ENCODE measurements around the gene TUBGCP5.
"Not testable (repeated sequence)": the region's sequence is repeated elsewhere in the genome, so short reads cannot be mapped to it uniquely, and the experiment has no call there.

Gene TUBGCP5

DNA sequence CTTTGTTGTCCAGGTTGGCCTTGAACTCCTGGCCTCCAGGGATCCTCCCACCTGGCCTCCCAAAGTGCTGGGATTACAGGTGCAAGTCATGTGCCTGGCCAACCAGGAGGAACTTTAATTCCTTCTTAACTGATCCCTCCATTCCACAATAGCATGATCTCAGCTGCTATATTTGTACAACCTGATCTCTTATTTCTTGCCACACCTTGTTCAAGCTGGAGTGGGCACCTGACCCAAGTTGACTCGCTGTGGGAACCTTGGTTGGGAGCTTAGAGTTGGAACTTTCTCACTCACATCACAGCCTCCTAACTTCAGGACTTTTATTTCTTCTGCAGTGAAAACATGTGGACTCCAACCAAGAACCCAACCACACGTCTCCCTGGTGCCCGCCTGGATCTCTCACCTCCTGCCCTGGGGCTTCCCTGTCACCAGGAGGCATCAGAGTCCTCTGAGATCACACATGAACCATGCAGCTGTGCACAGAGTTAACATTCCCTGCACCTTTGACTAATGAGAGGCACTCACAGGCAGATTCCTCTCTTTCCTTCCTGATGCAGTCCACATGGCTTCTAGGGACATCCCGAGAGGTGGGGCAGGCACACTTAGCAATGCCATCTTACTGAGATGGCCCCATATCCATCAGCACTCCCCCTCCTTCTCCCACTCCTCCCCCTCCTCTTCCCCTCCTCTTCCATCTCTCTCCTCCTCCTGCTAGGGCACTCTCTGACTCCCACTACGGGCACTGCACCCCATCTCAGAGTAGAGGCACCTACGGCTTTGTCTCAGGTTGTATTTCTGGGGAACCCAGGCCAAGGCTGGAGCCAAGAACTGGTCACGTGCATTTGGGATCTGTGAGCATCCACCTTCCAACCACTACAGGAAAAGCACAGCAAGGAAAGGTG is 49.5 kb downstream of the TUBGCP5 start:
- DNase-seq (ENCODE audit: low read depth): no peak
- peaks cover 12% of the 10 kb centered on the region for H3K36me3 ChIP-seq (ENCODE audit: control insufficient read depth, insufficient read depth, low read length, severe bottlenecking)
- no peaks in the 10 kb centered on the region for H3K9me3 ChIP-seq (ENCODE audit: control insufficient read depth, low read length)
- H3K4me3 ChIP-seq (ENCODE audit: low read length): no peak overlapping the region
- peaks cover 9% of the 10 kb centered on the region for H3K4me1 ChIP-seq (ENCODE audit: control insufficient read depth, insufficient read depth, low read length)
- H3K27me3 ChIP-seq (replicated peaks; ENCODE audit: control insufficient read depth, insufficient read depth, low read length): no peaks in the 10 kb centered on the region
- H3K9ac ChIP-seq (ENCODE audit: low read length): no peak overlapping the region

DNA sequence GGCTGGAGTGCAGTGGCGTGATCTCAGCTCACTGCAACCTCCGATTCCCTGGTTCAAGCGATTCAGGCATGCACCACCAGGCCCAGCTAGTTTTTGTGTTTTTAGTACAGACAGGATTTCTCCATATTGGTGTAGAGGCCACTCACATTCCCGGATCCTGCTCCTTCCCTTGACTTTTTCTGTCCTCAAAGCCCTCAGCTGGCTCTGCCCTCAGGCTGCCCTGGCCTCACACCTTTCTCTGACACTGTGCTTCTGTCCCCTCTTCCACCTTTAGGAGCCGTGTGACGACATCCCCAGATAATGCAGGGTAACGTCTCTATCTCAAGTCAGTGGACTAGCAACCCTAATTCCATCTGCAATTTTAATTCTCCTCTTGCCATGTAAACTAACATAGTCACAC is 50.6 kb downstream of the TUBGCP5 start:
- Histone ChIP-seq H3K27me3 (replicated peaks; ENCODE audit: control insufficient read depth, insufficient read depth, low read length) (no peaks in the 10 kb centered on the region), H3K4me3 (ENCODE audit: low read length) (no peak overlapping the region), H3K4me1 (ENCODE audit: control insufficient read depth, insufficient read depth, low read length) (peaks cover 9% of the 10 kb centered on the region), H3K9ac (ENCODE audit: low read length) (no peak overlapping the region), H3K36me3 (ENCODE audit: control insufficient read depth, insufficient read depth, low read length, severe bottlenecking) (peaks cover 2% of the 10 kb centered on the region), H3K9me3 (ENCODE audit: control insufficient read depth, low read length) (no peaks in the 10 kb centered on the region)
- DNase-seq (ENCODE audit: low read depth): no peak

DNA sequence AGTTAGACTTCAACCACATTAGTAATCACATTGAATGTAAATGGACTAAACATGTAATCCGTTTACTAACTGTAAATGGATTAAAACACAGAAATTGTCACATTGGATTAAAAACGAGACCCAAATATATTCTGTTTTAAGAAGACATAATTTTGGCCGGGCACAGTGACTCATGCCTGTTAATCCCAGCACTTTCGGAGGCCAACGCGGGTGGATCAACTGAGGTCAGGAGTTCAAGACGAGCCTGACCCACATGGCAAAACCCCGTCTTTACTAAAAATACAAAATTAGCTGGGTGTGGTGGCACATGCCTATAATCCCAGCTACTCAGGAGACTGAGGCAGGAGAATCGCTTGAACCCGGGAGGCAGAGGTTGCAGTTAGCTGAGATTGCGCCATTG is 57.4 kb downstream of the TUBGCP5 start:
- not testable (repeated sequence) for H3K27me3 ChIP-seq (replicated peaks; ENCODE audit: control insufficient read depth, insufficient read depth, low read length); DNase-seq (ENCODE audit: low read depth); H3K9ac ChIP-seq (ENCODE audit: low read length); H3K9me3 ChIP-seq (ENCODE audit: control insufficient read depth, low read length); H3K4me3 ChIP-seq (ENCODE audit: low read length); H3K36me3 ChIP-seq (ENCODE audit: control insufficient read depth, insufficient read depth, low read length, severe bottlenecking)
- H3K4me1 ChIP-seq (ENCODE audit: control insufficient read depth, insufficient read depth, low read length): peaks cover 12% of the 10 kb centered on the region

DNA sequence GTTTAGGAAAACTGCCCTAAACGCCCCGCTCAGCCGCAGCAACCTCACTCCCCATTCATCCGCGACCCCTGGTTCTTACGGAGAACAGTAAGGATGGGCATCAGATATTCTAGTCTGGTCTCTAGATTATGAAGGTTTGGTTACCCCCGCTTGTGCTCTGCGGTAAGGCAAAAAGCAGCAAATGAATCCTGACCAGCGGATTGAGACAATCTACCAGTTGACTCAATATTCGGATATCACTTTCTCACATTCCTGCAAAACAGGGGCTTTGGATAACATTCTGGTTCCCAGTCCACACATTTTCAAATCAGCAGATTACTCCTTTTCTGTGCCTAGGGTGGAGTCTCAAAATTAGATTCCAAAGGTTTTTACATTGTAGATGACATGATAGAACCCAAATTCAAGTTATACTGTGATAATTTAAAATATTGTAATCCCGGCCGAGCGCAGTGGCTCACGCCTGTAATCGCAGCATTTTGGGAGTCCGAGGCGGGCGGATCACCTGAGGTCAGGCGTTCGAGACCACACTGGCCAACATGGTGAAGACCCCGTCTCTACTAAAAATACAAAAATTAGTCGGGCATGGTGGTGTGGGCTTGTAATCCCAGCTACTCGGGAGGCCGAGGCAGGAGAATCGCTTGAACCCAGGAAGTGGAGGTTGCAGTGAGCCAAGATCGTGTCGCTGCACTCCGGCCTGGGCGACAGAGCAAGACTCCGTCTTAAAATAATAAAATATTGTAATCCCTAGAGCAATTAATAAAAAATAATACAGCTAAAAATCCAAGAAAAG is 58.1 kb downstream of the TUBGCP5 start:
- Histone ChIP-seq H3K36me3 (ENCODE audit: control insufficient read depth, insufficient read depth, low read length, severe bottlenecking) (no peaks in the 10 kb centered on the region), H3K4me1 (ENCODE audit: control insufficient read depth, insufficient read depth, low read length) (peaks cover 12% of the 10 kb centered on the region), H3K4me3 (ENCODE audit: low read length) (peak overlapping the region; percentile 99), H3K9me3 (ENCODE audit: control insufficient read depth, low read length) (no peaks in the 10 kb centered on the region), H3K27me3 (replicated peaks; ENCODE audit: control insufficient read depth, insufficient read depth, low read length) (no peaks in the 10 kb centered on the region), H3K9ac (ENCODE audit: low read length) (peak overlapping the region; percentile 91)
- DNase-seq (ENCODE audit: low read depth): no peak

DNA sequence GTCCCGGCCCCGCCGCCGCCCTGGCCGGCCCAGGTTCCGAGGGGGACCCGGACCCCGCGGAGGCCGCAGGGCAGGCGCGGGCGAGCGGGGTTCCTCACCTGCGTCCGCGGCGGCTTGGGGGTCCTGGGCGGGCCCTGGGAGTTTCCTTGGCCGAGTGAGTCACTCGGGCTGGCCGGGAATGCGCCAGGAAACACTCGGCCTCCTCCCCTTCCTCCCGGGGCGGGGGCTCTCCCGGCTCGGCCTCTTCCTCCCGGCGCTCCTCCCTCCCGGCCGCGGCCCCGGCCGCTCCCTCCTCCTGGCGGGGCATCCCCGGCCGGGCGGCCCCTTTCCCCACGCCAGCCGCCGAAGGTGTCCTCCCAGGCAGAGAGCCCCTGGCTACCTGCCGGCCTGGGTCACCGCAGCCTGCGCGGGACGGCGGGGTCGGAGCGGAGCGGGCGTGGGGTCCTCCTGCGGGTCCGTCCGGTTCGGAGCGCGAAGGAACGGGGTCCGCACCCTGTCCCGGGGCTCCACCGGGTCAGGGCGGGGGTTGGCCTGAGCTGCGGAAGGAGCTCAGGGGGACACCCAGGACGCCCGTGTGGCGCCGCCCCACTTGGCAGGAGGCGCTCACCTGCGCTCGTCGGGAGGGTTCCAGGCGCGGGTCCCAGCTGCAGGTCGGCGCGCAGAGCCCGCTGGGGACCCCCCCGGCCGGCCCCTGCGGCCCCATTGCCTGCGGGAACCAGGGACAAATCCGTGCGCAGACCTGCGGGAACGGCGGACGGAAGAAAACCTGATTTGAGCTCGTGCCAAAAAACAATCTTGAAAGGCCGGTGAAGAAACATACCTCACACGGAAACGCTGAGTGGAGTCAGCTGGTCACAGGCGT is 58.9 kb downstream of the TUBGCP5 start, which contains the start of gene CYFIP1:
Gene CYFIP1 (minus strand): TSS at position 180 of the 862 bp plus-strand sequence. CDS start 33,083 bp downstream, outside the sequence.
- Histone ChIP-seq H3K4me1 (ENCODE audit: control insufficient read depth, insufficient read depth, low read length) (peaks cover 12% of the 10 kb centered on the region), H3K36me3 (ENCODE audit: control insufficient read depth, insufficient read depth, low read length, severe bottlenecking) (no peaks in the 10 kb centered on the region), H3K9ac (ENCODE audit: low read length) (peak within 1 kb of the TSS; percentile 91), H3K9me3 (ENCODE audit: control insufficient read depth, low read length) (no peaks in the 10 kb centered on the region), H3K27me3 (replicated peaks; ENCODE audit: control insufficient read depth, insufficient read depth, low read length) (no peaks in the 10 kb centered on the region), H3K4me3 (ENCODE audit: low read length) (peak within 1 kb of the TSS; percentile 99)
- peak; percentile 95 for DNase-seq (ENCODE audit: low read depth)

DNA sequence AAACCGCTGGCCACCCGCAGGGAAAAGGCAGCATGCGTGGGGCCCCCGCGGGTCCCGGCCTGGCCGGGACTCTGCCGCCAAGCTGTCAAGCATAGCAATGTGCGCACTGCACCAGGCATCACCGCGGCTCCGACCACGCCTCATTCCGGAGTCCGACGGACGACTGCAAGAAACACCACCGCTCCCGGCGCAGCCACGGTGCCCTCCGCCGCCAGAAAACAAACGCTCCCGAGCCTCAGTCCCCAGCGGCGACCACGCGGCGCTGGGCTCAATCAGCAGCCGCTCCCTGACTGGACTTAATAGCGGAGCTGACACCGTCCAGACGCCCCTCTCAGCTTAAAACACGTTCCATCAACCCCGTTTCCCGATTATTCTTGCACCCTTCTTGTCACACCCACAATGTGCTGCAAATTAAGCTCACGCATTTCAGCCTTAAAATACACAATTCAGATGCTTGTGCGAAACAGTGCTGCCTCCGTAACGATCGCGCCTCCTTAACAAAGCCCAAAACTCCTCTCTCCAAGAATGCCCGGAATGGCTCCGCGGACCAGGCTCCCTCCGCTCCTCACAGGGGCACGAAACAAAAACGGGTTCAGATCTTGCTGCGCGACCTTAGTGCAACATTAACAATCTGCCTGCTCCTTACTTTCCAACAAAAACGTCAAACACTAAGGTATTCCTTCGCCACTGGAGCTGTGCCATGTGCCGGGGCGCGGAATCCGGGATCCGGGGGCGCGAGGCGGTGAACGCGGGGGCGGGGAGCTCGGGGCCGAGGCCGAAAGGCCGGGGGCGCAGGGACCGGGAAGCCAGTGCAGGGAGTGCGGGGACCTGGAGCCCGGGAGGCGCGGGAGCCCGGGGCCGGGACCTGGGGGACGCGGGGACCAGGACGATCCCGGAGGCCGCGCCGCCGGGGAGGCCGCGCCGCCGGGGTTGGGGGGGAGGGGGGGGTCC is 59.9 kb downstream of the TUBGCP5 start:
- peak overlapping the region; percentile 91 for H3K9ac ChIP-seq (ENCODE audit: low read length)
- peak overlapping the region; percentile 99 for H3K4me3 ChIP-seq (ENCODE audit: low read length)
- no peaks in the 10 kb centered on the region for H3K36me3 ChIP-seq (ENCODE audit: control insufficient read depth, insufficient read depth, low read length, severe bottlenecking)
- no peaks in the 10 kb centered on the region for H3K27me3 ChIP-seq (replicated peaks; ENCODE audit: control insufficient read depth, insufficient read depth, low read length)
- H3K9me3 ChIP-seq (ENCODE audit: control insufficient read depth, low read length): no peaks in the 10 kb centered on the region
- peaks cover 12% of the 10 kb centered on the region for H3K4me1 ChIP-seq (ENCODE audit: control insufficient read depth, insufficient read depth, low read length)
- peak; percentile 81 for DNase-seq (ENCODE audit: low read depth)

DNA sequence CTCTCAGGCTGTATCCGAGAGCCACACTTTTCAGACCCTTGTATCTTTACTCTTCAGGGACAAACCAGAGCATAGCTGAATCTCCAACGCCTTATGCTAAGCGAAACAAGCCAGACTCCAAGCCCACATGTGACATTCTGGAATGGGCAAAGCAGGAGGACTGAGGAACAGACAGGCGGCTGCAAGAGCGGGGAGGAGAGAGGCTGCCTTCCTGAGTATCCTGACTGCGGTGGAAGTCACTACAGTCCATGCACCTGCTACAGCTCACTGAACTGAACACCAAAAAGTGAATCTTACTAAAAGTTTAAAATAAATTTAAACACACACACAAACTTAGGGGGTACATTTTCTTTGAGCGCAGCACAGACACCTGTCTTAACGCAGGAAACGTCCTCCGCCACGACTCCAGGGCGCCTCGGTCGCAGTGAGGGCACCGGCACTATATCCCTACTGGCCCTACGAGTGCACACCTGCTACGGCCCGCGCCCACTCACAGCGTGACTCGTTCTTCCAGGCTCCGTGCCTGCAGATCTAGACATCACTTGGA is 60.6 kb downstream of the TUBGCP5 start:
- H3K36me3 ChIP-seq (ENCODE audit: control insufficient read depth, insufficient read depth, low read length, severe bottlenecking): no peaks in the 10 kb centered on the region
- H3K27me3 ChIP-seq (replicated peaks; ENCODE audit: control insufficient read depth, insufficient read depth, low read length): no peaks in the 10 kb centered on the region
- peaks cover 12% of the 10 kb centered on the region for H3K4me1 ChIP-seq (ENCODE audit: control insufficient read depth, insufficient read depth, low read length)
- DNase-seq (ENCODE audit: low read depth): no peak
- H3K4me3 ChIP-seq (ENCODE audit: low read length): peak overlapping the region; percentile 99
- H3K9ac ChIP-seq (ENCODE audit: low read length): peak overlapping the region; percentile 91
- H3K9me3 ChIP-seq (ENCODE audit: control insufficient read depth, low read length): no peaks in the 10 kb centered on the region

DNA sequence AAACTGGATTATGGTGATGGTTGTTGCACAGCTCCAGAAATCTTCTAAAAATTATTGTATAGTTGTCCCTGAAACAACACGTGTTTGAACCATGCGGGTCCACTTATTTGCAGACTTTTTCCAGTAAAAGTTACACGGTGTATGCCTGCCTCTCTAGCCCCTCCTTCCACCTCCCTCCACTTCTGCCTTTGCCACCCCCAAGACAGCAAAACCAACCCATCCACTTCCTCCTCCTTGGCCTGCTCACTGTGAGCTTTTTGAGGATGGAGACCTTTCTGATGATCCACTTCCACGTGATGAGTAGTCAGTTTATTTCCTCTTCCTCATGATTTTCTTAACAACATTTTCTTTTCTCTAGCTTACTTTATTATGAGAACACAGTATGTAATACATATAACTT is 64.6 kb downstream of the TUBGCP5 start:
- Histone ChIP-seq H3K36me3 (ENCODE audit: control insufficient read depth, insufficient read depth, low read length, severe bottlenecking) (no peaks in the 10 kb centered on the region), H3K27me3 (replicated peaks; ENCODE audit: control insufficient read depth, insufficient read depth, low read length) (no peaks in the 10 kb centered on the region), H3K4me3 (ENCODE audit: low read length) (no peak overlapping the region), H3K9me3 (ENCODE audit: control insufficient read depth, low read length) (peaks cover 8% of the 10 kb centered on the region), H3K4me1 (ENCODE audit: control insufficient read depth, insufficient read depth, low read length) (peaks cover 7% of the 10 kb centered on the region), H3K9ac (ENCODE audit: low read length) (no peak overlapping the region)
- DNase-seq (ENCODE audit: low read depth): no peak

DNA sequence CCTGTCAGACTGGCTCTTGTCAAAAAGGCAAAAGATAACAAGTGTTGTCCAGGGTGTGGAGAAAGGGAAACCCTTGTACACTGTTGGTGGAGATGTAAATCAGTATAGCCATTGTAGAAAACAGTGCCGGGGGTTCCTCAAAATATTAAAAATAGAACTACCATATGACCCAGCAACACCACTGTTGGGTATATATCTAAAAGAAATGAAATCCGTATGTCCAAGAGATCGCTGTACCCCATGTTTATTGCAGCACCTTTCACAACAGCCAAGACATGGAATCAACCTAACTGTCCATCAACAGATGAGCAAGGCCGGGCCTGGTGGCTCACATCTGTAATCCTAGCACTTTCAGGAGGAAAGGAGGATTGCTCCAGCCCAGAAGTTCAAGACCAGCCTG is 65.4 kb downstream of the TUBGCP5 start:
- no peak for DNase-seq (ENCODE audit: low read depth)
- H3K4me3 ChIP-seq (ENCODE audit: low read length): no peak overlapping the region

DNA sequence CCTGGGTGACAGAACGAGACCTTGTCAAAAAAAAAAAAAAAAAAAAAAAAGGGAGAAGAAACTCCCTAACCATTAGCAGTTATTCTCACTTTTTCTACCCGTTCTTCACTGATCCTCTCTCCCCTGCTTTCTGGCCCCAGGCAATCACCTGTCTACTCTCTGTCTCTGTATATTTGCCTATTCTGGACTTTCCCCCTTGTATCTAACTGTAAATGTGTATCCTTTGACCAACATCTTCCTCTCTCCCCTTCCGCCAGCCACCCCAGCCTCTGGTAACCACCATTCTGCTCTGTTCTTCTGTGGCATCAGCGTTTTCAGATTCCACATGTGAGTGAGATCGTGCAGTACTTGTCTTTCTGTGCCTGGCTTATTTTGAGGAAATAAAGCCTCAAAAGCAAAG is 66.1 kb downstream of the TUBGCP5 start:
- Histone ChIP-seq H3K9ac (ENCODE audit: low read length) (no peak overlapping the region), H3K4me3 (ENCODE audit: low read length) (no peak overlapping the region), H3K4me1 (ENCODE audit: control insufficient read depth, insufficient read depth, low read length) (peaks cover 7% of the 10 kb centered on the region), H3K36me3 (ENCODE audit: control insufficient read depth, insufficient read depth, low read length, severe bottlenecking) (no peaks in the 10 kb centered on the region), H3K9me3 (ENCODE audit: control insufficient read depth, low read length) (peaks cover 14% of the 10 kb centered on the region), H3K27me3 (replicated peaks; ENCODE audit: control insufficient read depth, insufficient read depth, low read length) (no peaks in the 10 kb centered on the region)
- DNase-seq (ENCODE audit: low read depth): no peak

More for the DNA sequence above, 65.4 kb downstream of the TUBGCP5 start:
- no peaks in the 10 kb centered on the region for H3K36me3 ChIP-seq (ENCODE audit: control insufficient read depth, insufficient read depth, low read length, severe bottlenecking)
- H3K9ac ChIP-seq (ENCODE audit: low read length): no peak overlapping the region
- H3K9me3 ChIP-seq (ENCODE audit: control insufficient read depth, low read length): peaks cover 14% of the 10 kb centered on the region
- no peaks in the 10 kb centered on the region for H3K27me3 ChIP-seq (replicated peaks; ENCODE audit: control insufficient read depth, insufficient read depth, low read length)
- peaks cover 7% of the 10 kb centered on the region for H3K4me1 ChIP-seq (ENCODE audit: control insufficient read depth, insufficient read depth, low read length)
